GM12878 (cell line): ENCODE results near the gene MYO9B. TPM values are rescaled to one million over a fixed set of nuclear protein-coding genes. Genes with fewer than 3 reads are reported as not detected.

ENCODE experiments used
- ATAC-seq: fragments of 200-7000 bp; cut with Tn5 transposase; 3 replicates; pipeline ENCODE4 v1.9.1; 2020; ENCODE audit warnings: mild to moderate bottlenecking, moderate library complexity
- BruUV-seq: library from RNA; stranded (reverse); fragments of 400-500 nt; replicated peaks from 2 replicates; lab custom pipeline; 2021; lab: Mats Ljungman, UMichigan
- CTCF ChIA-PET: fragments of 300-600 bp; sonication (Branson Sonifier 250); formaldehyde crosslinking; extraction: SDS; loops from one replicate; lab custom pipeline; 2021; ENCODE audit warnings: inconsistent platforms; lab: Yijun Ruan, JAX
- POLR2A ChIA-PET: fragments of 350-600 bp; formaldehyde crosslinking; extraction: SDS; loops from one replicate; lab custom pipeline; 2021; ENCODE audit warnings: inconsistent platforms; lab: Charles Lee
- RAD21 ChIA-PET: fragments of 300-600 bp; sonication (Branson Sonifier 250); formaldehyde crosslinking; loops from one replicate; lab custom pipeline; 2023; ENCODE audit warnings: antibody characterized with exemption; ENCODE audit not compliant: unreplicated experiment; lab: Charles Lee
- SMC1A ChIA-PET: fragments of 300-600 bp; sonication (Branson Sonifier 250); formaldehyde crosslinking; loops from one replicate; lab custom pipeline; 2023; ENCODE audit not compliant: unreplicated experiment, uncharacterized antibody; lab: Charles Lee
- DNase-seq: peaks from one replicate; pipeline ENCODE4 v3.0.0-alpha.2; 2011; ENCODE audit warnings: low read depth, low spot score
- FAIRE-seq: peaks from 3 replicates; lab custom pipeline; 2011; peaks lifted over from hg19 to GRCh38; lab: Jason Lieb, UNC
- H2AFZ ChIP-seq: 2 replicates; pipeline ENCODE4 v1.6.0; 2011; ENCODE audit warnings: low read depth, low read length, control low read depth; ENCODE audit not compliant: control insufficient read depth
- H3K27ac ChIP-seq: 2 replicates; pipeline ENCODE4 v1.5.1; 2011; ENCODE audit warnings: control low read depth; ENCODE audit not compliant: control insufficient read depth, insufficient read depth
- H3K27me3 ChIP-seq, 2 experiments: replicated peaks in 1 of 2; 2 replicates each; pipeline versions ENCODE4 v1.6.0 to v1.6.1; 2011; ENCODE audit warnings: low read length in 1 of 2; ENCODE audit not compliant: control insufficient read depth in 2 of 2, insufficient read depth in 2 of 2
- H3K36me3 ChIP-seq, 2 experiments: 2 replicates each; pipeline ENCODE4 v1.5.1; 2011; ENCODE audit warnings: low read length in 1 of 2; ENCODE audit not compliant: control insufficient read depth in 2 of 2, insufficient read depth in 2 of 2
- H3K4me1 ChIP-seq: 2 replicates; pipeline ENCODE4 v1.6.1; 2011; ENCODE audit warnings: mild to moderate bottlenecking, low read length, moderate library complexity, mixed read lengths; ENCODE audit not compliant: control insufficient read depth, insufficient read depth
- H3K4me2 ChIP-seq: 2 replicates; pipeline ENCODE4 v1.6.0; 2011; ENCODE audit warnings: control low read depth; ENCODE audit not compliant: control insufficient read depth, insufficient read depth
- H3K4me3 ChIP-seq: fragments of 200-600 bp; sonication (generic); 2 replicates; pipeline ENCODE4 v1.5.1; 2016
- H3K79me2 ChIP-seq: 2 replicates; pipeline ENCODE4 v1.6.0; 2011; ENCODE audit warnings: low read length; ENCODE audit not compliant: control insufficient read depth, insufficient read depth
- H3K9ac ChIP-seq: 2 replicates; pipeline ENCODE4 v1.8.0; 2011; ENCODE audit warnings: low read length, control low read depth, mixed read lengths; ENCODE audit not compliant: control insufficient read depth, insufficient read depth
- H3K9me3 ChIP-seq: replicated peaks from 3 replicates; pipeline ENCODE4 v1.5.1; 2011; ENCODE audit warnings: mild to moderate bottlenecking, low read length; ENCODE audit not compliant: control insufficient read depth, insufficient read depth
- H4K20me1 ChIP-seq: 2 replicates; pipeline ENCODE4 v1.6.0; 2011; ENCODE audit not compliant: control insufficient read depth, insufficient read depth
- CBX3 ChIP-seq: fragments of 200-600 bp; sonication (generic); IDR thresholded peaks from 2 replicates; pipeline ENCODE4 v1.6.1; 2016; ENCODE audit warnings: low read depth, borderline replicate concordance
- CHD4 ChIP-seq: fragments of 200-600 bp; sonication (generic); IDR thresholded peaks from 2 replicates; pipeline ENCODE4 v1.6.1; 2016; ENCODE audit warnings: mild to moderate bottlenecking
- HDGF ChIP-seq: fragments of 450-650 bp; IDR thresholded peaks from 2 replicates; pipeline ENCODE4 v1.6.1; 2016; ENCODE audit warnings: antibody characterized with exemption
- LARP7 ChIP-seq: fragments of 450-650 bp; IDR thresholded peaks from 2 replicates; pipeline ENCODE4 v1.6.1; 2017; ENCODE audit warnings: mild to moderate bottlenecking
- PAX5 ChIP-seq: IDR thresholded peaks from 2 replicates; pipeline ENCODE4 v1.6.1; 2011; ENCODE audit warnings: low read depth, low read length, borderline replicate concordance
- PKNOX1 ChIP-seq: fragments of 450-650 bp; IDR thresholded peaks from 2 replicates; pipeline ENCODE4 v1.6.1; 2016; ENCODE audit warnings: mild to moderate bottlenecking
- POLR2A ChIP-seq: IDR thresholded peaks from 2 replicates; pipeline ENCODE4 v1.6.1; 2011; ENCODE audit warnings: low read depth, mild to moderate bottlenecking, low read length
- PRDM15 ChIP-seq: fragments of 450-650 bp; formaldehyde crosslinking; IDR thresholded peaks from 2 replicates; pipeline ENCODE4 v1.4.0; 2020; ENCODE audit warnings: mild to moderate bottlenecking, moderate library complexity
- RB1 ChIP-seq: fragments of 450-650 bp; formaldehyde crosslinking; IDR thresholded peaks from 2 replicates; pipeline ENCODE4 v1.6.1; 2017; ENCODE audit warnings: mild to moderate bottlenecking, borderline replicate concordance
- ZNF274 ChIP-seq: IDR thresholded peaks from one replicate; pipeline ENCODE4 v1.8.0; 2011; ENCODE audit not compliant: insufficient read length, insufficient read depth
- ZNF622 ChIP-seq: fragments of 450-650 bp; IDR thresholded peaks from 2 replicates; pipeline ENCODE4 v1.6.1; 2017; ENCODE audit warnings: mild to moderate bottlenecking, inconsistent platforms
- WGBS: methylation state at CpG from one replicate; pipeline ENCODE4 v1.1.6; 2016; ENCODE audit warnings: low lambda C conversion rate; ENCODE audit not compliant: insufficient replicate concordance, insufficient coverage; ENCODE audit errors: missing lambda C conversion rate; 5-methylcytosine and 5-hydroxymethylcytosine counted together
- in situ Hi-C: fragments of 300-500 bp; cut with MboI; formaldehyde crosslinking; loops from 9 replicates; pipeline ENCODE4 v1.14.3; 2018; ENCODE audit warnings: mixed read lengths
- intact Hi-C: fragments of 100-400 bp; cut with micrococcal nuclease; formaldehyde crosslinking; loops from one replicate; pipeline ENCODE4 v1.14.2; 2022; ENCODE audit not compliant: unreplicated experiment
- polyA plus RNA-seq, 11 experiments: library from polyadenylated mRNA; depleted of rRNA in 4 of 11; unstranded in 6 of 11; stranded (reverse) in 5 of 11; fragments of >200 nt; fragmentation: Nextera tagmentation in 4 of 11; fragmentation: Illumina TruSeq in 1 of 11; extraction: Ambion mirVana in 4 of 11; extraction: Trizol in 1 of 11; gene quantifications; 1 replicate in 1 of 11; 2 replicates in 10 of 11; pipeline versions ENCODE4 v1.2.1 to v1.2.3, GENCODE V29; 2011 to 2016; ENCODE audit warnings: inconsistent platforms in 2 of 11, missing spikeins in 2 of 11, low read depth in 1 of 11
- total RNA-seq, 4 experiments: library from RNA; depleted of rRNA in 3 of 4; stranded (reverse); fragments of >200 nt in 3 of 4; fragmentation: Illumina TruSeq in 1 of 4; extraction: Trizol in 1 of 4; gene quantifications; 2 replicates each; pipeline versions ENCODE4 v1.2.1 to v1.2.3, GENCODE V29; 2013 to 2021

MYO9B gene
- total and polyA plus RNA-seq, 10 of the 15 experiments (the other 5 are each of a cell fraction or from before 2014, with no cell fraction given) = 5.4 to 165 (median 45.8) TPM

- Histone ChIP-seq H3K4me2 (no peak overlapping the region), H3K4me1 (no peaks in the 10 kb centered on the region), H3K36me3 (peaks cover 24 to 48% of the 10 kb centered on the region in 2 experiments), H3K79me2 (no peaks in the 10 kb centered on the region), H3K27ac (no peak overlapping the region), H4K20me1 (no peaks in the 10 kb centered on the region), H3K4me3 (no peak overlapping the region), H3K9ac (no peak overlapping the region), H2AFZ (no peak overlapping the region), H3K27me3 (no peaks in the 10 kb centered on the region), H3K9me3 (no peaks in the 10 kb centered on the region)
- CTCF ChIA-PET = no interaction called here
- in situ Hi-C loops = no loop called here
- intact Hi-C loops = no loop called here
- BruUV-seq = no TSS peak
- RAD21 ChIA-PET = no interaction called here
- no peak for DNase-seq
- ATAC-seq = peak; percentile 58
- 80% methylated on average over 9 of the region's 9 CpGs for WGBS
- POLR2A ChIA-PET = no interaction called here
- no peak for TF ChIP-seq CHD4
- no peak for TF ChIP-seq PAX5
- no peak for TF ChIP-seq CBX3
- TF ChIP-seq LARP7 = 0 out of 2 replicates have a peak, but pooled peaks have one; percentile 43
- TF ChIP-seq ZNF274 = no peak
- no peak for TF ChIP-seq PKNOX1
- no peak for TF ChIP-seq PRDM15 (CRISPR knock-in tag)
- no peak for TF ChIP-seq RB1
- peak; percentile 86 for TF ChIP-seq HDGF
- TF ChIP-seq ZNF622 = no peak
- peak; percentile 55 for TF ChIP-seq POLR2A
- SMC1A ChIA-PET = no interaction called here
- FAIRE-seq = no peak
Measured at GRCh38 chr19:17202249-17202648, 126.7 kb downstream of the MYO9B start.
